Measurements from ENCODE around the gene FGF21.

DNA sequence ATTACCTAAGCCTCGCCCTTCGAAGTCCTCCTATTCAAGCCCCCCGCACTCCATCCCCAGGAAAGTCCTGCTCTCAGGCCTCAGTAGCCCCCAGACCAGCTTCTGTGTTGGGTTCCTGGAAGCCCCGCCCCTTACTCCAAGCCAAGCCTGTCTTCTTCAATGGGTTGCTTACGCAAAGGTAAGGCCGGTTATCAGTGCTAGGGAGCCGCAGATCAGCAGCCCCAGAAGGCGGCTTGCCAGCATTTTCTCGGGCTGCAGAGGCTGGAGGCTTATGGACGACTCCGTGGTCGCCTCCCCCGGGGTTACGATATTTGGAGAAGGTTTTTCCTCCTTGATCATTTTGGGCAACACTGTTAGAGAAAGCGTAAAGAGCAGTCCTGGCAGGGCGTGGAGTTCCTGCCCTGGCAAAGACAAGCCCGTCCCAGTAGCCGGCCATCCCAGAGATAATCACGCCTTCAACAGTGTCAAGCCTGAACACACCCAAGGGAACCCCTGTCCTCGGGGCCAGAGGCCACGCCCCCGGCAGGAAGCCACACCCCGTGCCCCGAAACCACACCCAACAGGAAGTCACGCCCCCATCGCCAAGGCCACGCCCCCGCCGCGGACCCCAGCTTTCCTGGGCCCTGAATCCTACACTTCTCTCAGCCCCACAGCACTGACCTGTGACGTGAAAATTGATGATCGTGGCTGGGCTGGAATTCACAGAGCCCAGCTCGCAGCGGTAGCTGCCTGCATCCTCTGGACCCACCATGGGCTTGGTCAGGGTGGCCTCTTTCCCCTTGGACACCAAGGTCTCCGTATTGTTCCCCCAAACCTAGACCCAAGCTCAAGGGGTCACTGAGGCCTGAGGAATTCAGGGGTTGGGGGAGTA, 14.0 kb upstream of the FGF21 start:
- no peak for TF ChIP-seq POLR2A (IDR thresholded peaks at IDR 0.05)
- TF ChIP-seq, protein P1, sequence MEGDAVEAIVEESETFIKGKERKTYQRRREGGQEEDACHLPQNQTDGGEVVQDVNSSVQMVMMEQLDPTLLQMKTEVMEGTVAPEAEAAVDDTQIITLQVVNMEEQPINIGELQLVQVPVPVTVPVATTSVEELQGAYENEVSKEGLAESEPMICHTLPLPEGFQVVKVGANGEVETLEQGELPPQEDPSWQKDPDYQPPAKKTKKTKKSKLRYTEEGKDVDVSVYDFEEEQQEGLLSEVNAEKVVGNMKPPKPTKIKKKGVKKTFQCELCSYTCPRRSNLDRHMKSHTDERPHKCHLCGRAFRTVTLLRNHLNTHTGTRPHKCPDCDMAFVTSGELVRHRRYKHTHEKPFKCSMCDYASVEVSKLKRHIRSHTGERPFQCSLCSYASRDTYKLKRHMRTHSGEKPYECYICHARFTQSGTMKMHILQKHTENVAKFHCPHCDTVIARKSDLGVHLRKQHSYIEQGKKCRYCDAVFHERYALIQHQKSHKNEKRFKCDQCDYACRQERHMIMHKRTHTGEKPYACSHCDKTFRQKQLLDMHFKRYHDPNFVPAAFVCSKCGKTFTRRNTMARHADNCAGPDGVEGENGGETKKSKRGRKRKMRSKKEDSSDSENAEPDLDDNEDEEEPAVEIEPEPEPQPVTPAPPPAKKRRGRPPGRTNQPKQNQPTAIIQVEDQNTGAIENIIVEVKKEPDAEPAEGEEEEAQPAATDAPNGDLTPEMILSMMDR (IDR thresholded peaks at IDR 0.05) = no peak
